ENCODE data around the gene POLR3E. TPM values are rescaled to one million over a fixed set of nuclear protein-coding genes. Genes with fewer than 3 reads are reported as not detected.
A peak's percentile ranks its signal among the peaks of the same experiment; 100 is the strongest.
"Not testable (repeated sequence)": the region's sequence is repeated elsewhere in the genome, so short reads cannot be mapped to it uniquely, and the experiment has no call there.

POLR3E gene
- total RNA-seq, 1 donor from 2014 or later: 58.3 TPM

GRCh38 chr16:22293137-22294106 lies 3.8 kb upstream of the POLR3E start:
- no peak for DNase-seq (ENCODE audit: low spot score)

GRCh38 chr16:22296225-22297113 lies 740 bp upstream of the POLR3E start:
- no peak for DNase-seq (ENCODE audit: low spot score)

GRCh38 chr16:22297871-22298733 lies 893 bp downstream of the POLR3E start:
- peak; percentile 92 for DNase-seq (ENCODE audit: low spot score)

DNA sequence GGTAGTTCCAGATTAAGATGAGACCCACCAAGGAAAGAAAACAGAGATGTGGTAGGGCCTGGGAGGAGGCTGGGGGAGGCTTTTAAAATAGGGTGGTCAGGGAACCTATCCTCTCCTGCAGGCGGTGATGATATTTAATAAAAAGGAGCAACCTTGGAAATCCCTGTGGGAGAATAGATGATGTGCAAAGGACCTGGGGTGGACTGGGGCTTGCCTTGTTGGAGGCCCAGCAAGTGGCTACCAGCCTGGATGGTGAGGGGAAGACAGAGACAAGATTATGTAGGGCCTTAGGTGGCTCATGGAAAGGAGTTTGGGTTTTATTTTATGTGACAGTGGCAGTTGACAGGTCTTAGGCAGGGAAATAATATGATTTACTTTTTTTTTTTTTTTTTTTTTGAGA lies 1.8 kb downstream of the POLR3E start:
- no peak for DNase-seq (ENCODE audit: low spot score)

GRCh38 chr16:22300427-22301071 lies 3.3 kb downstream of the POLR3E start:
- DNase-seq (ENCODE audit: low spot score): peak; percentile 53

DNA sequence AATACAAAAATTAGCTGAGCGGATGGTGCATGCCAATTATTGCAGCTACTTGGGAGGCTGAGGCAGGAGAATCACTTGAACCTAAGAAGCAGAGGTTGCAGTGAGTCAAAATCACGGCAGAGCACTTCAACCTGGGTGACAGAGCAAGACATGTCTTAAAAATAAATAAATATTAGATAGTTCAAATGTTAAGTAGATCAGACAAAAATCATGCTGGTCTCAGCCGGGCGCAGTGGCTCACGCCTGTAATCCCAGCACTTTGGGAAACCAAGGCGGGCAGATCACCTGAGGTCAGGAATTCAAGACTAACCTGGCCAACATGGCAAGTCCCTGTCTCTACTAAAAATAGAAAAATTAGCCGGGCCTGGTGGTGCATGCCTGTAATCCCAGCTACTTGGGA lies 4.2 kb downstream of the POLR3E start:
- not testable (repeated sequence) for DNase-seq (ENCODE audit: low spot score)

DNA sequence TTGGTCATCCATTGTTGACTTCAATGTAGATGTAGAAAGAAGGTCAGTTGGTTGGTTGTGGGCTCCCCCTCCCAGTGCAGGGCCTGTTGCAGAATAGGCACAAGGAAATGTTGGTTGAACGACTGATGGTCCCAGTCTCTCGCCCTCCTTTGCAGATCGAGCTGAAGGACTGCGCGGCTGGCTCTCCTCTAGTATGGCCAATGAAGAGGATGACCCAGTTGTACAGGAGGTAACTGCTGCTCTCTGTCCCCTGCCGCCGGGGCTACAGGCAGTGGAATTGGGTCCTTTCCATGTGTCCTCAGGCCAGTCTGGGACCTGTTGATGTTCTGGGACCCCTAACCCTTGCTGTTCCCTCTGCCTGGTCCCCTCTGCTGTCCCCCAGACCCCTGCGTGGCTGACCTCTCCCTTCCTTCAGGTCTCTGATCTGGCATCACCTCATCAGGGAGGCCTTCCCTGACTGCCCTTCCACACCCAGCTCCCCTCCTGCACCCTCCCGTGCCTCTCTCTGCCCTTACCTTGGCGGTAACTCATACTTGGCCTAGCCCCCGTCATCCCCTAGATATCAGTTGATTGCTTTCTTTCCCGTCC lies 5.7 kb downstream of the POLR3E start:
- DNase-seq (ENCODE audit: low spot score): no peak

GRCh38 chr16:22304411-22304810 lies 7.2 kb downstream of the POLR3E start:
- DNase-seq (ENCODE audit: low spot score): no peak

DNA sequence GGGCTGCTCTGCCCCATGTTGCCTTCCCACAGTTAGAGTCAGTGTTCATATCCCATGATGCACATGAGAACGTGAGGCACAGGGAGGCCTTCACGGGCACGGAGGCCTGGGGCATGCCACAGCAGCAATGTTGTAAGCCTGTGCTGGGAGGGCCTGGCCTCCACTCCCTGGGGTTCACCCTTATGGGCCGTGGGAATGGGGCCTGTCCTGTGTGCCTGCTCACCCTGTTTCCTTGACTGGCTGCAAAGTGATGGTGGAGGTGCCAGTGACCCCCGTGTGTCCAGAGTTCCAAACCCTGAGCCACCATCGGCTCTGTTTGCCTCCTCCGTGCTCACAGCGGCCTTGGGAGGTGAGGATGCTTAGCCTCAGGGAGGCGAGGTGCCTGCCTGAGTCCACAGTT lies 9.6 kb downstream of the POLR3E start:
- DNase-seq (ENCODE audit: low spot score): no peak

GRCh38 chr16:22307838-22308237 lies 10.6 kb downstream of the POLR3E start:
- DNase-seq (ENCODE audit: low spot score): no peak

- no peak for DNase-seq (ENCODE audit: low spot score)
These were observed 11.8 kb downstream of the POLR3E start for GRCh38 chr16:22308824-22309520.

DNA sequence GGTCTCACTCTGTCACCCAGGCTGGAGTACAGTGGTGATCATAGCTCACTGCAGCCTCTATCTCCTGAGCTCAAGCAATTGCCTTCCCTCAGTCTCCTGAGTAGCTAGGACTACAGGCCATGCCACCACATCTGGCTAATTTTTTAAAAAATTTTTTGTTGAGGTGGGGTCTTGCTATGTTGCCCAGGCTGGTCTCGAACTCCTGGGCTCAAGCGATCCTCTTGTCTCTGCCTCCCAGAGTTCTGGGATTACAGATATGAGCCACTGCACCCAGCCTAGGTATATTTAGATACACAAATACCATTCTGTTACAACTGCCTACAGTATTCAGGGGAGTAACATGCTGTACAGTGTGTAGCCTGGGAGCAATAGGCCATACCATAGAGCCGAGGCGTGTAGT lies 14.3 kb downstream of the POLR3E start:
- no peak for DNase-seq (ENCODE audit: low spot score)

DNA sequence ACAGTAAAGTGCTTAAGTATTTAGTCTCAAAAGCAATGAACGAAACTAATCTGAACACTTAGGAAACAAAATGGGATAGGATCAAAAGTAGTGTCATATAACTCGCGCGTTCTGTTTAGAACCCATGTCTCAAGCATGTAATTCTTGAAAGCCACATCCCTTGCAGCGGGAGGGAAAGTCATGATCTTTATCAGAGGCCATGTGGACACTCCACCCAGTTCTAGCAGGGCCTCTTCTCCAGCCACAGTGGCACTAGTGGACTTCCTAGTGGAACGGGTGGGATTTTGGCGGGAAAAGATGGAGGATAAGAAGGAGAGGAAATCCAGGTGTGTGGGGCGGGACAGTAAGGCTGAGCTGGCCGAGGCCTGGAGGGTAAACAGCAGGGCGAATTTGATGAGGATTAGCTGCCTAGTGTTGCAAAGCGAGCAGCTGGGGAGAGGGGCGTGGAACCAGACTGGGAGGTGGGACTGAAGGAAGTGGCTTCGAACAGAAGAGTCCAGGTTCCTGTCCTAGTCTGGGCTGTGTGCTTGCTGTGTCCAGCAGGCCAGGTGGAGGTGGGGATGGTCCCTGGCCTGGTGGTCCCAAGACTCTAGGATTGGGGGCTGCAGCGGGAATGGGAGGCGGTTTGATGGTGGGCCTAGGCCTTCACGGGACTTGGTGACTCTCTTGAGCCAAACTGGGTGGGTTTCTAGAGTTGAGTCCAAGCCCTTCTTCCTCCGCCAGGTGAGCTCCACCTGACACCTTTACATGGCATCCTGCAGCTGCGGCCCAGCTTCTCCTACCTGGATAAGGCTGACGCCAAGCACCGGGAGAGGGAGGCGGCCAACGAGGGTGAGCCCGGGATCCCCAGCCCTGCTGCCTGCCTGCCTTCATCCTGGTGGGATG lies 15.9 kb downstream of the POLR3E start:
- no peak for DNase-seq (ENCODE audit: low spot score)

- no peak for DNase-seq (ENCODE audit: low spot score)
These were observed 16.8 kb downstream of the POLR3E start for GRCh38 chr16:22313876-22314470.

DNA sequence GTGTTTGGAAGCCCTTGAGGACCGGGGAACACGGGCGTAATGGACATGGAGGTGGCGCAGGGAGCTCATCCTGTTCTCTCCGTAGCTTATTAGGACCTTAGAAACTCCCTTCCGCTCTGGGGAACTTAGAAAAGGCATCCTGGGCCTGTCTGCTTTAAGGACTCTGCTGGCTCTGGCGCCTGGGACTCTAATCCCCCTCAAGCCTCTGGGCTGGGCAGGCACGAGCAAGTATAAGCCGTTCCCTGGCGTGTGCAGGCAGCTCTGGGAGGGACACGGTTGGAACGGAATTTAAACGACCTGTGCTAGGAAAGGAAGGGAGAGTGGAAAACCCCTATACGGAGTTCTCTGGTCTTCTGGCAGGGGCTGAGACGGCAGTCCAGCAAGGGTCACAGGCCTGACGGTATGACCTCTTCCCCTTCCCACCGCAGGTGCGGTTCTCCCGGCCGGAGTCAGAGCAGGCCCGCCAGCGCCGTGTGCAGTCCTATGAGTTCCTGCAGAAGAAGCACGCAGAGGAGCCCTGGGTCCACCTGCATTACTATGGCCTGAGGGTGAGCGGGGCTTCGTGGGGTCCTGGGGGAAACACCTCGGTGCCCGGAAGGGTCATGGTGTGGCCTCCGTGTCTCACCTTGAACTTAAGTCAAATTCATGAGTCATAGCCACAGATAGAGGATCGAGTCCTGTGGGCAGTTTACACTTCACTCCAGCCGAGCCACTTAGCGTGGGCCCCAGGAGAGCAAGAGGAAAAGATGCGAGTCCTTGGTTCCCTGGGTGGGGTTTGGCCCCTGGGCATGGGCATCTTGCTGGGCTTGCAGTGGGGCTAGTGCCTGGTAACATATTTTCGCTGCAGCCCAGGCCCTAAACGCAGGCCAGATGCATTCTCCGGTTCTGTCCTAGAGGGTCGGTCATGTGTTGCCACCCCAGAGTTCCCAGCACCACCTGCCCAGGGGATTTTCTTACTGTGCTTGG lies 17.7 kb downstream of the POLR3E start:
- DNase-seq (ENCODE audit: low spot score): peak; percentile 87

DNA sequence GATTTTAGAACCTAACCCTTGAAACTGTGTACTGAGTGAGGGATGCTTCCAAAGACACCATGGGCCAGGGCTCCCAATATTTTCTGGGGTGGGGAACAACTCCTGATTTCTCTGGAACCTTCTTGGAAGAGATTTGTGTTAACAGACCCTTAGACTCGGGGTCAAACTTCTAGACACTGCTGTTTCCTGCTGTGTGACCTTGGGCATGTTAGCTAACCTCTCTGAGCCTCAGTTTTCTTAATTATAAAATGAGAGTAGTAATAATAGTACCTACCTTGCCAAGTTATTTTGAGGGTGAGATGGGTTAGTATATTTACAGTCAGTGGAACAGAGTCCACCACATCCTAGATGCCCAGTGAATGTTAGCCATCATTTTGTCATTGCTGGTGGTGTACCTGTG lies 18.8 kb downstream of the POLR3E start:
- DNase-seq (ENCODE audit: low spot score): no peak

DNA sequence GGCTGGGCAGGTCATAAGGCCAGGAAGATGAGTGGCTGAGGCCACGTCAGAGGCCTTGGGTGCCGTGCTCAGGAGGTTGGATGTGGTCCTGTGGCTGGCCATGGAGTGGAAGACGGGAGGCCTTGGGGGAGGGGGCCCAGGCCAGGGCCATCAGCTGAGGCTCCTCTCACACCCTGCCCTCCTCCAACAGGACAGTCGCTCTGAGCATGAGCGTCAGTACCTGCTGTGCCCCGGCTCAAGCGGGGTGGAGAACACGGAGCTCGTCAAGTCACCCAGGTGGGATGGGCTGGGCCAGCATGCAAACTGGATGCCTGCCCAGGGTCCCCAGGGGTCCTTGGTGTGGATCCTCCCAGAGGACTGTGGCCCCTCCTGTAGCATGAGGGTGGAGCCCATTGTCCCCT lies 19.2 kb downstream of the POLR3E start:
- no peak for DNase-seq (ENCODE audit: low spot score)

Measured in umbilical cord (tissue), 2 donors.